Measurements from ENCODE around the gene ATP1B3. TPM values are rescaled to one million over a fixed set of nuclear protein-coding genes. Genes with fewer than 3 reads are reported as not detected.

Gene ATP1B3
- total and polyA plus RNA-seq, 2 of the 13 experiments (the other 11 are each of a cell fraction or from before 2014, with no cell fraction given): 84.3 to 93.6 TPM

- no peak for TF ChIP-seq KLF13 (CRISPR knock-in tag; IDR thresholded peaks at IDR 0.05)
- TF ChIP-seq NR0B2 (CRISPR knock-in tag; IDR thresholded peaks at IDR 0.05): no peak
- TF ChIP-seq TCF7L2 (IDR thresholded peaks at IDR 0.05; ENCODE audit: low read depth, low read length): no peak
- no peak for TF ChIP-seq ZNF639 (CRISPR knock-in tag; conservative IDR thresholded peaks at IDR 0.05)
- TF ChIP-seq EED (CRISPR knock-in tag; IDR thresholded peaks at IDR 0.05): no peak
- TF ChIP-seq MAZ (IDR thresholded peaks at IDR 0.05; ENCODE audit: borderline replicate concordance, low read depth, low read length): no peak
- no peak for TF ChIP-seq MAZ (CRISPR knock-in tag; IDR thresholded peaks at IDR 0.05; ENCODE audit: low read depth)
- TF ChIP-seq NCOA2 (CRISPR knock-in tag; IDR thresholded peaks at IDR 0.05): no peak
- no peak for TF ChIP-seq FOSL1 (CRISPR knock-in tag; IDR thresholded peaks at IDR 0.05; ENCODE audit: borderline replicate concordance)
- no peak for TF ChIP-seq PAX8 (CRISPR knock-in tag; IDR thresholded peaks at IDR 0.05; ENCODE audit: borderline replicate concordance)
- no peak for TF ChIP-seq ZC3H4 (CRISPR knock-in tag; IDR thresholded peaks at IDR 0.05; ENCODE audit: borderline replicate concordance)
- TF ChIP-seq ZNF138 (CRISPR knock-in tag; IDR thresholded peaks at IDR 0.05; ENCODE audit: low read depth): no peak
- TF ChIP-seq ZNF33A (CRISPR knock-in tag; IDR thresholded peaks at IDR 0.05; ENCODE audit: borderline replicate concordance): no peak
- no peak for TF ChIP-seq RFX1 (IDR thresholded peaks at IDR 0.05)
- TF ChIP-seq MEIS2 (CRISPR knock-in tag; IDR thresholded peaks at IDR 0.05): no peak
- no peak for TF ChIP-seq PAWR (CRISPR knock-in tag; IDR thresholded peaks at IDR 0.05; ENCODE audit: borderline replicate concordance)
- no peak for TF ChIP-seq YEATS4 (CRISPR knock-in tag; IDR thresholded peaks at IDR 0.05; ENCODE audit: borderline replicate concordance)
- no peak for TF ChIP-seq IKZF5 (CRISPR knock-in tag; IDR thresholded peaks at IDR 0.05)
- no peak for TF ChIP-seq FOXO1 (CRISPR knock-in tag; IDR thresholded peaks at IDR 0.05)
- no peak for TF ChIP-seq ZNF616 (CRISPR knock-in tag; IDR thresholded peaks at IDR 0.05; ENCODE audit: low read depth)
- no peak for TF ChIP-seq KLF15 (CRISPR knock-in tag; IDR thresholded peaks at IDR 0.05; ENCODE audit: borderline replicate concordance)
- H3K4me3 ChIP-seq (replicated peaks in 1 of 3; ENCODE audit: insufficient read depth in 1 of 3, low read depth in 2 of 3, low read length in 3 of 3): no peak overlapping the region
- ATAC-seq (no peak), DNase-seq (ENCODE audit: low spot score) (no peak), FAIRE-seq (no peak)
- H3K9ac ChIP-seq (ENCODE audit: insufficient read depth, low read depth, low read length): no peak overlapping the region
- in situ Hi-C loops (cut with HindIII; ENCODE audit: extremely low pct_ligation_motif_present, low pct_unique_long_range_greater_than_20kb) (no loop called here), intact Hi-C loops (cut with micrococcal nuclease; ENCODE audit: unreplicated experiment) (no loop called here)
- no peak overlapping the region for H2AFZ ChIP-seq (ENCODE audit: low read length)
- no TSS peak for BruUV-seq (replicated peaks)
- H3K27ac ChIP-seq (ENCODE audit: extremely low read length, insufficient read depth, low read length): no peak overlapping the region
- no peaks in the 10 kb centered on the region for H3K79me2 ChIP-seq (ENCODE audit: insufficient read depth, low read length)
- POLR2A ChIA-PET: no interaction called here
- WGBS (ENCODE audit: low lambda C conversion rate): 81% methylated on average over 7 of the region's 8 CpGs
- no peaks in the 10 kb centered on the region for H3K4me1 ChIP-seq (ENCODE audit: insufficient read depth, low read length)
- H3K4me2 ChIP-seq (ENCODE audit: low read depth, low read length): no peak overlapping the region
- H4K20me1 ChIP-seq (ENCODE audit: insufficient read depth, low read length): no peaks in the 10 kb centered on the region
- CTCF ChIA-PET (ENCODE audit: low intra/inter-chr PET ratio, low total read pairs): no interaction called here
- H3K9me3 ChIP-seq (ENCODE audit: low read length): no peaks in the 10 kb centered on the region
- H3K36me3 ChIP-seq (replicated peaks in 1 of 2; ENCODE audit: control insufficient read depth in 1 of 2, insufficient read depth in 2 of 2, low read length in 2 of 2): no peaks in the 10 kb centered on the region
- no peaks in the 10 kb centered on the region for H3K27me3 ChIP-seq (ENCODE audit: control insufficient read depth in 1 of 2, insufficient read depth in 2 of 2, low read length in 2 of 2)
These were observed 64.7 kb downstream of the ATP1B3 start for GRCh38 chr3:141941093-141941492.

All from HepG2 (cell line).